Measurements from ENCODE around the gene AXIN1. TPM values are rescaled to one million over a fixed set of nuclear protein-coding genes. Genes with fewer than 3 reads are reported as not detected.

Gene AXIN1
- total RNA-seq, 1 donor from 2014 or later = 49.0 TPM

GRCh38 chr16:285146-286055 is 67.1 kb downstream of the AXIN1 start:
- TF ChIP-seq, protein P1, sequence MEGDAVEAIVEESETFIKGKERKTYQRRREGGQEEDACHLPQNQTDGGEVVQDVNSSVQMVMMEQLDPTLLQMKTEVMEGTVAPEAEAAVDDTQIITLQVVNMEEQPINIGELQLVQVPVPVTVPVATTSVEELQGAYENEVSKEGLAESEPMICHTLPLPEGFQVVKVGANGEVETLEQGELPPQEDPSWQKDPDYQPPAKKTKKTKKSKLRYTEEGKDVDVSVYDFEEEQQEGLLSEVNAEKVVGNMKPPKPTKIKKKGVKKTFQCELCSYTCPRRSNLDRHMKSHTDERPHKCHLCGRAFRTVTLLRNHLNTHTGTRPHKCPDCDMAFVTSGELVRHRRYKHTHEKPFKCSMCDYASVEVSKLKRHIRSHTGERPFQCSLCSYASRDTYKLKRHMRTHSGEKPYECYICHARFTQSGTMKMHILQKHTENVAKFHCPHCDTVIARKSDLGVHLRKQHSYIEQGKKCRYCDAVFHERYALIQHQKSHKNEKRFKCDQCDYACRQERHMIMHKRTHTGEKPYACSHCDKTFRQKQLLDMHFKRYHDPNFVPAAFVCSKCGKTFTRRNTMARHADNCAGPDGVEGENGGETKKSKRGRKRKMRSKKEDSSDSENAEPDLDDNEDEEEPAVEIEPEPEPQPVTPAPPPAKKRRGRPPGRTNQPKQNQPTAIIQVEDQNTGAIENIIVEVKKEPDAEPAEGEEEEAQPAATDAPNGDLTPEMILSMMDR (IDR thresholded peaks at IDR 0.05; ENCODE audit: insufficient read depth, low read length, severe bottlenecking) = no peak

DNA sequence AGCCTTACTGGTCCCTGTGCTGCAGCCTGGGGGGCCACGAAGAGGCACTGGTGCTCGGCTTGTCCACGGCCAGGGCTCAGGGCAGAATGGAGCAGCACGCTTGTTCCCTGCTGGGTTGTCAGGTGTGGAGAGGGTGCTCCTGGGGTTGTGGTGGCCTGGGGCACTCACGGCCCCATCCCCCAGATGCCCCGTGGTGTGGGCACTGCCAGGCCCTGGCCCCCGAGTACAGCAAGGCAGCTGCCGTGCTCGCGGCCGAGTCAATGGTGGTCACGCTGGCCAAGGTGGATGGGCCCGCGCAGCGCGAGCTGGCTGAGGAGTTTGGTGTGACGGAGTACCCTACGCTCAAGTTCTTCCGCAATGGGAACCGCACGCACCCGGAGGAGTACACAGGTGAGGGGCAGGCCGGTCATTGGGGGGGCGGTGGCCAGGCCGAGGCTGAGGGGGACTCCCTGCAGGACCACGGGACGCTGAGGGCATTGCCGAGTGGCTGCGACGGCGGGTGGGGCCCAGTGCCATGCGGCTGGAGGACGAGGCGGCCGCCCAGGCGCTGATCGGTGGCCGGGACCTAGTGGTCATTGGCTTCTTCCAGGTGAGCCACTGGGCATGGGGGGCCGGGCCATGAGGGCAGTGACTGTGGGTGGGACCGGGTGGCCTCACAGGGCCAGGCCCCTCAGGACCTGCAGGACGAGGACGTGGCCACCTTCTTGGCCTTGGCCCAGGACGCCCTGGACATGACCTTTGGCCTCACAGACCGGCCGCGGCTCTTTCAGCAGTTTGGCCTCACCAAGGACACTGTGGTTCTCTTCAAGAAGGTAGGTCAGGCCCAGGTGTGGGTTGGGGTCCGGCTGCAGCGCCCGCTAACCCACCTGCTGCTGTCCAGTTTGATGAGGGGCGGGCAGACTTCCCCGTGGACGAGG is 68.1 kb downstream of the AXIN1 start:
- H3K36me3 ChIP-seq (ENCODE audit: control insufficient read depth, insufficient read depth, low read length) = peaks cover 13% of the 10 kb centered on the region
- no peak overlapping the region for H3K4me3 ChIP-seq (ENCODE audit: low read depth, low read length)
- peaks cover 12% of the 10 kb centered on the region for H3K27me3 ChIP-seq (ENCODE audit: control insufficient read depth, insufficient read depth, low read length)
- DNase-seq (ENCODE audit: low read depth) (no peak), FAIRE-seq (no peak)
- TF ChIP-seq, protein P1 (IDR thresholded peaks at IDR 0.05; ENCODE audit: insufficient read depth, low read length, severe bottlenecking) = no peak

More at GRCh38 chr16:285146-286055, 67.1 kb downstream of the AXIN1 start:
- Histone ChIP-seq H3K27me3 (ENCODE audit: control insufficient read depth, insufficient read depth, low read length) (peaks cover 10% of the 10 kb centered on the region), H3K36me3 (ENCODE audit: control insufficient read depth, insufficient read depth, low read length) (peaks cover 18% of the 10 kb centered on the region), H3K4me3 (ENCODE audit: low read depth, low read length) (no peak overlapping the region)
- DNase-seq (ENCODE audit: low read depth) (no peak), FAIRE-seq (no peak)

GRCh38 chr16:283033-283805 is 69.3 kb downstream of the AXIN1 start, which contains the start of gene PDIA2:
TSS of gene PDIA2 (plus strand) at chr16:283164. CDS start at chr16:283170, 6 bp downstream.
- H3K4me3 ChIP-seq (ENCODE audit: low read depth, low read length) = no peak within 1 kb of the TSS
- DNase-seq (ENCODE audit: low read depth) (no peak), FAIRE-seq (no peak)
- H3K27me3 ChIP-seq (ENCODE audit: control insufficient read depth, insufficient read depth, low read length) = peaks cover 12% of the 10 kb centered on the region
- H3K36me3 ChIP-seq (ENCODE audit: control insufficient read depth, insufficient read depth, low read length) = peaks cover 7% of the 10 kb centered on the region
- TF ChIP-seq, protein P1 (IDR thresholded peaks at IDR 0.05; ENCODE audit: insufficient read depth, low read length, severe bottlenecking) = no peak

DNA sequence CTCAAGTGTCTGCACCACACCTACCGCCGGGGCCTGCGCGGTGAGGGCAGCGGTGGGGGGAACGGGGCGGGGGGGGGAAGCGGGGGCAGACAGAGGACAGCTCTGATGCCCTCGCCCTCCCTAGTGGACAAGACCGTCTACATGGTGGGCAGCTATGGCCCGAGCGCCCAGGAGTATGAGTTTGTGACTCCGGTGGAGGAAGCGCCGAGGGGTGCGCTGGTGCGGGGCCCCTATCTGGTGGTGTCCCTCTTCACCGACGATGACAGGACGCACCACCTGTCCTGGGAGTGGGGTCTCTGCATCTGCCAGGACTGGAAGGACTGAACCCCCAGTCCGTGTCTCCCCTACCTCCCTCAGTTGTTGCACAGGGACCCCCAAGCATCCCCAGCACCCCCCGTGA is 70.0 kb downstream of the AXIN1 start:
- no peak overlapping the region for H3K4me3 ChIP-seq (ENCODE audit: low read depth, low read length)
- TF ChIP-seq, protein P1 (IDR thresholded peaks at IDR 0.05; ENCODE audit: insufficient read depth, low read length, severe bottlenecking) = no peak
- DNase-seq (ENCODE audit: low read depth) = no peak
- no peak for FAIRE-seq
- peaks cover 1% of the 10 kb centered on the region for H3K36me3 ChIP-seq (ENCODE audit: control insufficient read depth, insufficient read depth, low read length)
- peaks cover 12% of the 10 kb centered on the region for H3K27me3 ChIP-seq (ENCODE audit: control insufficient read depth, insufficient read depth, low read length)

GRCh38 chr16:281660-282255 is 70.8 kb downstream of the AXIN1 start:
- no peak for DNase-seq (ENCODE audit: low read depth)
- H3K4me3 ChIP-seq (ENCODE audit: low read depth, low read length) = no peak overlapping the region
- TF ChIP-seq, protein P1 (IDR thresholded peaks at IDR 0.05; ENCODE audit: insufficient read depth, low read length, severe bottlenecking) = no peak
- peaks cover 12% of the 10 kb centered on the region for H3K27me3 ChIP-seq (ENCODE audit: control insufficient read depth, insufficient read depth, low read length)
- no peak for FAIRE-seq
- no peaks in the 10 kb centered on the region for H3K36me3 ChIP-seq (ENCODE audit: control insufficient read depth, insufficient read depth, low read length)
